RPMI7951 (cell line): ENCODE results near the gene MLN. TPM values are rescaled to one million over a fixed set of nuclear protein-coding genes. Genes with fewer than 3 reads are reported as not detected.

ENCODE experiments used
- DNase-seq: peaks from one replicate; pipeline ENCODE4 v3.0.0-alpha.2; 2012; ENCODE audit warnings: low read depth
- total RNA-seq: library from RNA; depleted of rRNA; stranded (reverse); fragments of >200 nt; shearing (Covaris generic); gene quantifications from 2 replicates; pipeline ENCODE4 v1.2.3, GENCODE V29; 2014

Gene MLN
- total RNA-seq, 1 experiment from 2014 or later: not detected

DNA sequence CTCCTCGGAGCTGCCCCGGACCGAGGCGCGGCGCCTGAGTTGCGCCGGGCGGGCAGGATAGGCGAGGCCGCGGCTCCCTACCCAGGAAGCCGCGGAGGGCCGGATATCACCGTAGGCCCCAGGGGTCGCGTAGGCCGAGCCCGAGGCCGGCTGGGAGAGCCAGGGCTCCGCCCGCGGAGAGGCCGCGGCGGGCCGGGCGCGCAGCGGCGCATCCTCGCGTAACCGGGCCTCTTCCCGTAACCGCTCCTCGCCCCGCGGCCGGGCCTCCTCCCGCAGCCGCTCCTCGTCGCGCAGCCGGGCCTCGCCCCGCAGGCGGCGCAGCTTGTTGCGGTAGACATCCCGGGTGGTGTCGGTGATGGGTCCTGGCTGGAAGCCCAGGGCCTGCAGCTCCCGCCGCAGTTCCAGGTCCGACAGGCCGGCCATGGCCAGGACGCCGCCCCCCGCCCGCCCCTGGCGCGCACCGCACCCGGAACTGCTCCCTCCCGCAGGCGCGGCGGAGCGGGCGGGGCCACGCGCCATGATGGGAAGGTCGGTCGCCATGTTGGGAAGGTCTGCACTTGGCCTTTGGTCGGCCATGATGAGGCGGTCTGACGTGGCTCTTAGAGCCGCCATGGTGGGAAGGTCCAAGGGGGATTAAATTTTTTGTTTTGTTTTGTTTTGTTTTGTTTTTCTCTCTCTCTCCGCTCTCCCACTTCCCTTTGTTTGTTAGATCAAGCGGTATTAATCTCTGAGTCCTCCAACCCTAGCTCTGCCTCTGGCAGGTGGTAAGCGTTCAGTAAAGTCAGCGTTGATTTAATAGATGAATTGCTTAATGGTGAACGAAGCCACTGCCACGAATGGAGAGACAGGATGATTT lies 14.9 kb downstream of the MLN start, which contains the start of gene LEMD2:
TSS of gene LEMD2 (minus strand) at position 437 of the 856 bp plus-strand sequence. CDS start at position 423, 14 bp downstream.
- peak; percentile 91 for DNase-seq

DNA sequence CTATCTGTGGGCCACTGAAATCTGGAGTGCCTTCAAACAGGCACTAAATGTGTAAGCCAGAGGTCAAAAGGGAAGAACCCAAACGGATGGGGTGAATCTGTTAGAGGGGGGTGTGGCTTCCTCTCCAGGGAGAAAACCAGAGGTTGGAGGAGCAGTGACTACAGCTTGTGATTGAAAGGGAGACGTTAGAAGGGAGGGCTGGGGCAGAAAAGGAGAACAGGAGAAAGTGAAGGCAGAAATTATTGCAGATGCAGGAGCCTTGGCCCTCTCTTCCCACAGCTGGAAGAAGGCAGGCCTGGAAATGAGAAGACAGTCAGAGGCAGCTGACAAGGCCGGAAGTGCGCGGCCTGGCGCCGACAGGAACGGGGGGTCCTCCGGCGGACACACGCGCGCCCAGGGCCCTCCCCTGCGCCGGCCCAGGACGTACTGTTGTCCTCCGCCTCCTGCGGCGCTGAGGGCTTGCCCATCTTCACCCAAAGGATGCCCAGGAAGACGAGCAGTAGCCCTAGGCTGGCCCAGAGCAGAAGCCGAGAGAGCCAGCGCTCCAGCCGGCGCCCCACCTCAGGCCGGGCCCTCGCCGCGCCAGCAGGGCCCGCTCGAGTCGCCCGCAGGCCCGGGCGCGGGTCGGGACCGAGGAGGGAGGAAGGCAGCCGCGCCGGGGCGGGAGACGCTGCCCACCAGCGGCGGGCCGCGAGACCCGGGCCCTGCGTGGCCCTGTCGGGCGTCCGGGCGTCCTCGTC lies 15.7 kb downstream of the MLN start:
- peak; percentile 86 for DNase-seq

DNA sequence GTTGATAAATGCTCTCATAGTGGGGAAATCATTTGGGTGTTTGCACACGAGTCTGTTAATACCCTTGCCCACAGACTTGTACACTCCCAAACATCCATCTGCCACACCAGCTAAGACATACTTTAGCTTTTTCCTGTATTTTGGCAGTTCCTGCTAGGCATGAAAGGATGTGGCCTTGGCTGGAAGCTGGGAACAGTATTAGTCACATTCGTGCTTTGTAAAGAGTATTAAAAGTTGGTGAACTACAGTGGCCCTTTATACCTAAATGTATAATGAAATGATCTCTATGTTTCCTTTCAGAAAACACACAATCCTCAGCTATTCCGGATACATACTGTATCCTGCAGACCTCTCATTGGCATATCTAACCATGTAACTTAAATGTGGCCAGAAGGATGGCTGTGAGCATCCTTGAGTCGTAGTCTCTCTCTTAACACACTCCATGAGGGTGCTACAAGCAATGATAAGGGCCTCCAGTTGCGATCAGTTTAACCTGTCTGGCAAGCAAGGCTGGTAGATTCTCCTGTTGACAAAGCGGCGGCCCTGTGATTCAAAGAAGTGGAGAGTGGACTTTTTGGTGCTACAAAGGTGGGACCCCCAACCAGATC lies 16.4 kb downstream of the MLN start:
- DNase-seq: peak; percentile 67

DNA sequence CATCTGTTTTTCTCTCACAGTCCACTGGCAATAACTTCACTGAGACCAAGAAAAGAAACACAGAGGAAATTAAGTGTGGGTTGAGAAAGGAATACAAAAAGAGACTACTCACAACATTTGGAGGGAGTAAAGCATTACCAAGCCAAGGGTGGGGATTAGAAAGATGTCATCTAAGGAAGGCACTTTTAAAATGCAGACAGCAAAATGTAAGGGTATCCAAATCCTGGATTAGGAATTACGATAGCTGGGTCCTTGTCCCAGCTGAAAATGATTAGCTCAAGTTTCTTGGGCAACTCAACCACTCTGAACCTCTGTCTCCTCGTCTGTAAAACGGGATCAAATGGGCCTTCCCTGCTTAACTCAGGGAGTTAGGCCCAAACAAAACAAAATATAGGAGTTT lies 17.1 kb downstream of the MLN start:
- no peak for DNase-seq

DNA sequence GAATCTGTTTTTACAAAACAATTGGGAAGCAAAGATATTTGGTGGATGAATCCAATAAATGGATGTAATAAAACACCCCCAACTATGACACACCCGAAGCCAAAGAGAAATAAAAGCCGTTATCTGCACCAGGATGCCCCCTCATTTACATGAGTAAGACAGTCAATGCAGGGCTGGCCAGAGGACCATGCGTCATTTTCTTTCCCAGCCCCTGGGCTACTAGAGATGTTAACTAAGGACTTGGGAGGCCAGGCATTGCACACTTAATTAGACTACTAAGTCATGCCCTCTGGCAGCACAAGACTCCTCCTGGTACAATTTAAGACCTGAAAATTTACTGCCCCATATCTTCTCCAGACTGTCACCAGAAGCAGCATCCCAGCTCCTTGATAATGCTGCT lies 18.0 kb downstream of the MLN start:
- DNase-seq: peak; percentile 94

DNA sequence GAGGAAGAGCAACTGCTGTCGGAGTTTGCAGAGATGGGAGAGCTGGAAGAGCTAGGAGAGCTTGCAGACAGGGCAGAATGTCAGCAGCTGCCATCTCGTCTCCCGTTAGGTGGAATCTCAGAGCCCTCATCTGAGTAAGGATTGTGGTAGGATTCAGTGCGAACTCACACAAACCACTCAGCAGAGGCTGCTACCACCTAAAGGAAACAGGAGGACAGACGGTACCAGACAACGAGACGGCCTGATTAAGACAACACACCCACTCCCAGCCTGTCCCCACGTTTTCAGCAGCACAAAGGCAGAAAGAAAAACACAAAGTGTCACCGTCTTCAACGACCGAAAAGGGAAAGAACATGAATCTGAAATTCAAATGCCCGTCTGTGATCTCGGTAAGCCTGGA lies 19.0 kb downstream of the MLN start:
- no peak for DNase-seq

DNA sequence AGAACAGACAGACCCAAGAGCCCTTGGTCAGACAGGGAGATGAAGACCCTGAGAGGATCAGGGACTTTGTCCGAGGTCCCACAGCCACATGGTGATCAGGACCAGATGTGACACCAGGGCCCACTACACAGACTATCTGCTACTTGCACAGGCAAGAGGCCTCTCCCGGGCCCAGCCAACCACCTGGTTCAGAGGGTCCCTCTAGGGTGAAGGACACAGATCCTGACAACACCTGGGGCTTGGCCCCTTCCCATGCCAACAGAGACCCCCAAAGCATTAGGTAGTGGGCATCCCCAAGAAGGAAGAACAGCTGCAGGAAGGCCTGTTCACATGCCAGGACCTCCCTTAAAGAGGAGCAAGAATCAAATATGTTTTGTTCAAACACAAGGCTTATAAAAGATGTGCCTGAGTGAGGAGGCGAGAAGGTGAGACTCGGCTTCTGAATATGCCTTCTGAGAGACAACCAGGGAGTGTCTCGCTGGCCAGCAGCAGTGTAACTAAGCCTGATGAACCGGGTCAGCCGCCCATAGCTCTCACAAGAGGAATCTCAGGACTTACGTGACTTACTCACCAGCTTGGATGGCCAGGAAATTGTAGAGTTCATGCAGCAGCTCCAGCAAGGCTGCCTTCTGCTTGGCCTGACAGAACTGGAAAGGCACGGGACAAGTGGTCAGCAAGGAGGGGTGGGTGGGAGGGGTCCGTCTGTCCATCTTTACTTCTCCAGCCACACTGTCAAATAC lies 19.9 kb downstream of the MLN start:
- DNase-seq: no peak

DNA sequence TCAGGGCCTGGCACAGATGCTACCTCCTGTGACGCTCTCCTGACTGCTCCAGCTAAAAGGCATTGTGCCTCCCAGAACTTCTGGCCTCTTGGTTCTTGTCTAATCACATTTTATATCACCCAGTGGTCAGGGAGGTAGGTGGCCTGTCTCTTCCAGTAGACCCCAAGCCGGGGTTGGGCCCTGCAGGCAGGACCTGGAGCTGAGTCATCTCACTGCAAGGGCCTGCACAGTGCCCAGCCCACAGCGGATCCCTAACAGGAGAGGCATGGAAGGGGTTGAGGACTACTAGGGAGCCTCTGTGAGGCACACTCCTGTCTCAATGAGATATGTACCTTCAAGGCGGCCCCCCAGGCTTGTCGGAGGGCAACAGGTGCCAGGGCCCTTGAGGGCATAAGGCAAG lies 21.2 kb downstream of the MLN start:
- DNase-seq: peak; percentile 45

DNA sequence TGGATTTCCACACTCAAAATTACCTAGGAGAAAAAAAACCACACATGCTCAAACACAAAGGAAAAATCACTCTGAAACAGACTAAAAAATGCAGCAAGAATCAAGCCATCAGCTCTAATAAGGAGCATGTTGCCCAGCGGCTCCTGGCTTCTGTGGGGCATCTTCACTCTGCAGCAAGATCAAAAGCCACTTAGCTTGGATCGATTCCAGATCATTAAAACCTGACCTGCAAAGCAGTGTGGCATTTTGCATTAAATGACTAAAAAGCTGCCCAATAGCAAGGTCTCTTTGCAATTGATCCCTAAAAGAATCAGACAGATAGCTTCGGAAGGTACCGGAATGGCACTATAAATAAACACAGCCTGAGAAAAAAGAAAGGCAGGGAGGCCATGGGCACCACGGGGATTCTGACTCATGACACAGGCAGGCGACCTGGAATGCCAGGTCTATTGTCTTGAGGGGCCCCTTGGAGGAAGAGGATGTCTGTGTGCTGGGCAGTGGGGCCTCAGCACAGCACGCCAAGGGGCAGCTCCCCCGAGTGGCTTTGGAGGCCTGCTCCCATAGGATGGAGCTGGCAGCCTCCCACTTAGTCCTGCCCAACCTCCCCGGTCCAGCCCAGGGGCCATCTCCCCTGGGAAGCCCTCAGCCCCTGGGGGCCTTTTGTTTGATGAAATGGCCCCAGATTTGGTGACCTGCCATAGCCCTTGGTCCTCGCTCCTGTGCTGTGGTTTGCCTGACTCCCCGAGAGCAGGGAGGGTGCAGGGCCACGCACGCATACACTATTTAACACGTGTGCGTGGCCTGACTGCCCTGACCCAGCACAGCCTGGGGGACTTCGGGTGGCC lies 22.4 kb downstream of the MLN start:
- DNase-seq: peak; percentile 96

DNA sequence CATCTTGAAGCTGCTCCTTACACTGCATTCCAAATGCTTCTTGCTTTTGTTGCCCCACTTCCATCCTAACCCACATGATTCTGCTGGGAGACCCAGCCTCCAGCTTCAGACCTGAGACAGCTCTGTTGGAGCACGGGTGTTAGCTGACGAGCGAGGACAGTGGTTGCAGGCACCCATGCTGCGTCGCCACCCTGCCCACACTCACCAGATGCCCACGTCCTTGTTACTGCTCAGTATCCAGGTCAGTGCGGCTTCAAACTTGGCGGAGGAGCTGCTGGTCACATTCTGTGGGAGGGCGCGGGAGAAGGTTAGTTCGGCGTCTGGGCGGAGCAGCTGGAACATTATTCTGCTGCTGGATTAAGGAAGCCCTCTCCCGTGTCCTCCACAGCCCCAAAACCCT lies 23.9 kb downstream of the MLN start:
- DNase-seq: no peak

DNA sequence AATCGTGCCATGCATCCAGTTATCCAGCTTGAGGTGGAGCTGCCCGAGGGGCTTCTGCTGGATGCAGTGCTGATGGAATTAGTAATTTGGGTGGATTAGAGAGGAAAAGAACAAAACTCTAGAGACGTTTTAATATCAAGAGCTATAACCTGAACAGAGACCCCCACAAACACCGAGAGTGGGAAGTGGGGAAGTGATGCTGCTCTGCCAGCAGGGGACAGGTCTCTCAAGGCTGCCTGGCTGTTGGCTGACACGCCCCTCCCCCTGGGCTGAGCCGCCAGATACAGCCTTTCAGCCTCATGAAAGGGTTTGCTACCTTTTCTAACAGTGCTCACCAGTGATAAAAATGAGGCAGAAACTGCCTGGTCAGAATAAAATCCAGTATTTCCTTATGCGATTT lies 24.5 kb downstream of the MLN start:
- DNase-seq: no peak

DNA sequence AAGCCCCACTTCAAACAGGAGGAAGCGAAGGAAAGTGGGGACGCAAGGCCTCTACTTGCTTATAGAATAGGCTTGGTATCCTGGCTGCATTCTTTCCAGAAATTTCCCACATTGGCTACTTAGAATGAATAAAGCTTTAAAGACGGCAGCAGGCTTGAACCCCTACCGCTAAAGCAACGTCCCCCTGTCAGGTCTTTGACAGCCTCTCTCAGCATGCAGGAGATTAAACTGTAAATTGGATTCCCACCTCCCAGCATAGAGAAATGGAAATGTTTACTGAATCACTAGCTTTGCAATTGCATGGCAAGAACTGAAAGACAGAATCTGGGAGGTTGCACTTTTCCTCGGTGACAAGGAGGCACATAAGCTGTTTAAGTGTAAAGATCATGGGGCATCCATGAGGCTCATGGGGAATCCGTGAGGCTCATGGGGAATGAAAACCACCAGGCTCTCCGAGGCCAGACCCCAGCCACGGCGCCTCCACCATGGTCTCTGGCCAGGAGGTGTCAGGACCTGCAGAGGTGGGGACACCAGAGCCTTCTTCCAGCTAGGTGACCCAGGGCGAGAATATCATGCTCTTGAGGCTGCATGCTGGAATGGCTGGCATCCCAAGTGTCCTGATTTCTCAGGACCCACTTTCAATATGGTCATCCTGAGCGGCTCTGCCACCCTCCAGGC lies 25.2 kb downstream of the MLN start:
- no peak for DNase-seq

DNA sequence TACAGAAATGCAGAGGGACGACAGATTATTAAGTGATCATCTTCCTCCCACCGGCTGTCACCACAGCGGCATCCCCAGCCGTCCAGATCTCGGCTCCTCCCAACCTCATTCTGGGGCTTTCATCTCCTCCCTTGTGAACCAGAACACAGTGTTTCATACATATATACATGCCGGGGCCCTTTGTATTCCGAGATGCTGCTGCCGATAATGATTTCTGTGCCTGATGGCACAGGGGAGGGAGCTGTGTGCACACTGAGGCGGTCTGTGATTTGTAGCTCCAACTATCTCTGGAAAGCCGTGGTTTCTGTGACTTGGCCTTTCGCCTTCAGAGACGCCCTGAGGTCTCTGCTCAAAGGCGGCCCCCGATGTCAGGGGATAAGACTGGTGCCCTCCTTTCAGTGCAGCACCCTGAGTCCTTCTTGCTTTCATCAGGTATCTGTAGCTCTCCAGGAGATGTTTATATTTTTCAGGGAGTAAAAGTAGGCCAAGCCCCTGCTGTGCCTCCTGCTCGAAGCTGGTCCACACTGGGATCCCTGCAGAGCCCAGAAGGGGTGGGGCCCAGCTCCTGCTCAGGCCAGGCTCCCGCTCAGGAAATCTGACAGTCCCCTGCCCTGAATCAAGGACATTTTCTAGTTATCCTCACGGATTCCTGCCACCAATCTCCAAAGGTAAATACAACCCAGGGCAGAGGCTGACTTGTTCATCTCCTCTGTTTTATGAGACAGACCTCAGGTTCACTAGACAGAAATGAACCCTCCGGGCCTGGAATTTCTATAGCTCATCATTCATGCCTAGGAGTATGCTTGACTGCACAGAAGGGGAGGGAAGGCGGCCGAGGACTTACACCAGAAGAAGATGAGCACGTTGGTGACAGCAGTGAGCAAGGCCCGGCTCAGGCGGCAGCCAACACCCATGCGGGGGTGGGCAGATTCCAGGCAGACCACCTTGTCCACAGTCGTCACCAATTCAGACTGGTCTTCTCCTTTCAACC lies 26.1 kb downstream of the MLN start:
- DNase-seq: no peak

DNA sequence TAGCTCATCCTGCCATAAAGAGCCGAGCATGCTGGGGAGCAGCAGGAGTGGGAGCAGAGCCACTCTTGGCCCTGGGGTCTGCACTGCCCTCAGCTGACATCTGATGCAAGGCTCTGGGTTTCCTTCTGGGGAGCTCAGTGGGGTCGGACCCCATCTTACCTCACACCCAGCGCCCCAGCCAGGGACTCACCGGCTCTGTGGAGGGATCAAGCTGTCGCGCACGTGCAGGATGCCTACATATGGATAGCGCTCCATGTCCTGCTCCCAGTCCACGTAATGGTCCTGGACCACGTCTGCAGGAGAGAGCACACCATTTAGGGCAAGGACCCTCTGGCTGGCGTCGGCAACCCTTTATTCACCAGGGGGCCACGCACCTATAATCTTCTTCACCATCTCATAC lies 27.0 kb downstream of the MLN start:
- no peak for DNase-seq

DNA sequence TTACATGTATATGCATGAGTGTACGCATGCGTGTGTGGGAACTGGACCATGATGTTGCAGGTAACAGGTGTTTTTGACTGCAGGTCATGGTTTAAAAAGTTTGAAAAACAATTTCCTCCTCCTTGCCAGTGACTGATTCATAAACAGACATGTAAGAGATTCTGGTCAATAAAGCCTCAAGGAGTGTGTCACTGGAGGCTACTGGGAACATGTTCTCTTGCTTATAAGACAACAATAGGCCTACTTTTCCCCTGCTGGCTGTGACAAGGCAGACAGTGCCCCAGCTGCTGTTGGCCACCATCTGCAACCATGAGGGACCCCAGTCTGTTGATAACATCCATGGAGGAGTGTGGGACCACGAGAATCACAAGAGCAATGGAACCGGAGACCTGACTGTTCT lies 27.6 kb downstream of the MLN start:
- no peak for DNase-seq

DNA sequence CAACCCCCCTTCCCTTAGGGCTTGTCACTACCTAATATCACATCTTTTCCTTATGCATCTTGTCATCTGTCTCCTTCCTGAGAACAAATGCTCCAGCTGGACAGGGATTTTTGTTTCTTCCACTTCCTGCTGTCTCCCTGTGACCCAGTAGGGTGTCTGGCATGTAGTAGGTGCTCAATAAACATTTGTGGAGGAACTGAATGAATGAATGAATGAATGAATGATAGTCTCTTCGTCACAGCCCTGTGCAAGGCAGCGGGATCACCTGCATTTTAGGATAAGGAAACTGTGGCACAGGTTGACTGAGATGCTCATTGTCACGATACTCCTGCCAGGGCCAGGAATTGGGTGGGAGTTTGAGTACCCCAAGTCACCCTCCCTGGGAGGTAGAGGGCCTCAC lies 29.0 kb downstream of the MLN start:
- DNase-seq: no peak

DNA sequence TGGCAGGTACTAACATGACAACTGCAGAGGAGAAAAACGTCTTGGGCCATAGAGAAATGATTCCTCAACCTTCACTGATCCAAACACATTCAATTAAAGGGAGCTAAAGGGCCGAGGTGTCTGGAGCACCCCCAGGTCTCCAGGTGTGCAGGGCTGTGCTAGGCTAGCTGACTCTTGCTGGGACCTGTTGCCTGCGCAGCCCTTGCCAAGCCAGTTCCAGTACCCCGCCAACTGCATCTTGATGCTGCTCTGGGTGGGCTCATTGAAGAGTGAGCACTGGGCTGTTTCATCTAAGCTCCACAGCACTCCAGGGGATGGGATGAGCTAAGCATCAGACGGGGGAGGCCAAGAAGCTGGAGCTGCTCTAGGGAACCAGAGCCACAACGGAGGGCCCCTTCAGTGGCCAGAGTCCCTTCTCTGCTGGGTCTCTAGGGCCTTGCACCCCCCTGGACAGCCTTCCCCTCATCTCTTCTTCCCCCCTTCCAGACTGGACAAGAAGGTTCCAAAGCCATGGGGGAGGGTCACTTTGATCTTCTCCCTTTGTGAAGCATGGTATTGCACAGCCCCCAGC lies 30.8 kb downstream of the MLN start:
- DNase-seq: no peak

DNA sequence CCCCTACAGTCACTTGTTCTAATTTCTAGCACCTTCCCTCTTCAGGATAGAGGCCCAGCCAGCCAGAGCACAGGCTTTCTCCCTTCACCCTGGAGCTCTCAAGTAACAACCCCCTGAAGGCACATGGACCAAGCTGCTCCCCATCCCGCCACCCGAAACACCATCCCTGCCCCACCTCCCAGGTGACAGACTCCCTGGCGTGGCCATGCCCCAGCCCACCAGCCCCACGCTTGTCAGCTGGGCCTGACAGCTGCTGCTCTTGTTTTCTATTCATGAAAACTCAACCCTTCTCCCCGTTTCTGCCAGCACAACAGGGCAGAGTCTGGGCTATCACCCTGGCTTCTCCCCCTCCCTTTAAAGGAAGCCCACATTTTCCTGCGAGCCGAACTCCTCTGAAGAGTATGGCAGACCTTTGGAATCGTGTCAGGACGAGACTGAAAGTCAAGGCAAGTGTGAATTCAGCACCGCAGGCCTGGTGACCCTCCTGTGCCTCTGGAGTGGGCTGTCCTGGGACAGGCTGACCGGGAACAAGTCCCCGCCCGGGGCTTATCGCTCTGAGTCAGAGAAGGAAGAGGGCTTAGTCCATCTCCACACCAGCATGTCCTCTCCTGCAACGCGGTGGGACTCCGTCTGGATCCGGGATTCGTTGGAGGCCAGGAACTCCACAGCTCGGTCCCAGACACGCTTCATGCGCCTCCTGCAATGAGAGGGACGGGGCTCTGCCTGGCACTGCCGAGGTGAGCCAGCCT lies 31.5 kb downstream of the MLN start:
- peak; percentile 21 for DNase-seq
